Measurements from ENCODE around the gene MTFR2. TPM values are rescaled to one million over a fixed set of nuclear protein-coding genes. Genes with fewer than 3 reads are reported as not detected.

The MTFR2 gene
- total RNA-seq, 2 donors from 2014 or later: 4.0 to 6.3 TPM

DNA sequence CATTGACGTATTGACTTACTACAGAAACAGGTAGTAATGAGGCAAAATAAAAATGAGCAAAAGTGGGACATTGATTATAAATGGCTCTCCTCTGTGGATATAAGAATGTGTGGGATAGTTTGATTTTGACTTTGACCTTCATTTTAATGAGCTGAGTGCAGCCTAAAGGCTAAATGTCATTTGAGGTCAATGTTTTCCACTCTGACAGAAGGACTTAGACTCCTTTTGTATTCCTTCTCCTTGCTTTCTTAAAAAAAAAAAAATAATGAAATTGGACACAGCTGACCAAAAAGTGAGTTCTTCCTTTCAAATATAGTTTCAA, 68.6 kb downstream of the MTFR2 start:
- no peak overlapping the region for H3K27ac Mint-ChIP-seq

More for the DNA sequence above, 68.6 kb downstream of the MTFR2 start:
- H3K9me3 Mint-ChIP-seq: no peaks in the 10 kb centered on the region
- H3K4me3 Mint-ChIP-seq: no peak overlapping the region
- no peaks in the 10 kb centered on the region for H3K27me3 Mint-ChIP-seq (ENCODE audit: insufficient read depth)
- no peak for DNase-seq
- H3K27me3 ChIP-seq (ENCODE audit: control insufficient read depth, insufficient read depth, low read length, poor library complexity, severe bottlenecking): no peaks in the 10 kb centered on the region
- no peaks in the 10 kb centered on the region for H3K36me3 Mint-ChIP-seq (ENCODE audit: low read depth)
- no peaks in the 10 kb centered on the region for H3K9me3 ChIP-seq (ENCODE audit: control insufficient read depth, low read length)
- no peak overlapping the region for H3K27ac ChIP-seq (ENCODE audit: low read depth, low read length)
- H3K4me1 Mint-ChIP-seq: no peaks in the 10 kb centered on the region
- no peaks in the 10 kb centered on the region for H3K36me3 ChIP-seq (ENCODE audit: control insufficient read depth, insufficient read depth, low read length)
- no peak for TF ChIP-seq CTCF (conservative IDR thresholded peaks at IDR 0.05)
- no peak overlapping the region for H3K9ac ChIP-seq (ENCODE audit: extremely low read depth, low read length, poor library complexity, severe bottlenecking)
- no peak overlapping the region for H3K4me3 ChIP-seq (ENCODE audit: low read length)
- WGBS, 2 experiments (ENCODE audit: insufficient coverage in 1 of 2, insufficient read length in 1 of 2): 100% methylated on average over 1 of the region's 1 CpG
- H3K4me1 ChIP-seq (ENCODE audit: control insufficient read depth, insufficient read depth, low read length): no peaks in the 10 kb centered on the region

Other genes starting within 250 kb of the MTFR2 start
- gene BCLAF1, start 39.5 kb upstream of the MTFR2 start, total RNA-seq: 100 to 1,000 TPM; 130 to 194 TPM